Upper lobe of left lung (tissue), 6 donors: ENCODE measurements around the gene KIF18B. TPM values are rescaled to one million over a fixed set of nuclear protein-coding genes. Genes with fewer than 3 reads are reported as not detected.

ENCODE experiments used
- ATAC-seq, 2 donors: fragments of 200-7000 bp; cut with Tn5 transposase; one replicate each; pipeline ENCODE4 v1.9.1; 2022; ENCODE audit warnings: mild to moderate bottlenecking in 2 of 2, moderate library complexity in 2 of 2; ENCODE audit not compliant: low FRiP score in 2 of 2
- DNase-seq, 2 donors: peaks; one replicate each; pipeline ENCODE4 v3.0.0-alpha.2; 2019 to 2020
- H3K27ac ChIP-seq, 4 donors: fragments of 200-600 bp; sonication (generic); one replicate each; pipeline ENCODE4 v1.5.1; 2016 to 2019
- H3K27me3 ChIP-seq, 4 donors: fragments of 200-600 bp; sonication (generic); one replicate each; pipeline ENCODE4 v1.5.1; 2017 to 2019
- H3K36me3 ChIP-seq, 4 donors: fragments of 200-600 bp; sonication (generic); one replicate each; pipeline ENCODE4 v1.5.1; 2016 to 2019
- H3K4me1 ChIP-seq, 4 donors: fragments of 200-600 bp; sonication (generic); one replicate each; pipeline ENCODE4 v1.5.1; 2018 to 2019
- H3K4me3 ChIP-seq, 4 donors: fragments of 200-600 bp; sonication (generic); one replicate each; pipeline ENCODE4 v1.5.1; 2017 to 2019; ENCODE audit warnings: mild to moderate bottlenecking in 2 of 4, moderate library complexity in 1 of 4
- H3K9me3 ChIP-seq, 4 donors: fragments of 200-600 bp; sonication (generic); one replicate each; pipeline ENCODE4 v1.5.1; 2018 to 2019
- CTCF ChIP-seq, 6 experiments: fragments of 450-650 bp in 4 of 6; fragments of 200-600 bp in 2 of 6; sonication (generic) in 2 of 6; IDR thresholded peaks; one replicate each; pipeline ENCODE4 v1.5.1; 2016 to 2019; ENCODE audit warnings: antibody characterized with exemption in 6 of 6
- EP300 ChIP-seq, 4 donors: sonication (generic); formaldehyde crosslinking; IDR thresholded peaks; one replicate each; pipeline ENCODE4 v1.5.1; 2017; ENCODE audit warnings: antibody characterized with exemption in 4 of 4, control low read depth in 2 of 4
- POLR2A ChIP-seq, 4 donors: fragments of 450-650 bp; IDR thresholded peaks; one replicate each; pipeline ENCODE4 v1.5.1; 2016 to 2017; ENCODE audit warnings: antibody characterized with exemption in 4 of 4, mild to moderate bottlenecking in 2 of 4
- POLR2AphosphoS5 ChIP-seq, 2 donors: sonication (generic); formaldehyde crosslinking; IDR thresholded peaks; one replicate each; pipeline ENCODE4 v1.5.1; 2017; ENCODE audit warnings: antibody characterized with exemption in 2 of 2
- WGBS, 2 donors: methylation state at CpG; one replicate each; pipeline ENCODE4 v1.1.5; 2017 to 2018; 5-methylcytosine and 5-hydroxymethylcytosine counted together
- total RNA-seq, 6 donors: library from RNA; depleted of rRNA in 4 of 6; stranded (reverse); fragments of >200 nt in 4 of 6; gene quantifications; one replicate each; pipeline versions ENCODE4 v1.1.0 to v1.2.1, GENCODE V29; 2016 to 2021
- donor health status: DM: no; HTN: no; CAD: no; lungs with moderate emphysema.
- donor health status: DM: no; HTN: yes; CAD: no; lungs with severe emphysema.

KIF18B gene
- total RNA-seq, 6 donors from 2014 or later: 0.49 to 2.9 (median 1.3) TPM

GRCh38 chr17:44907729-44908470, 39.7 kb downstream of the KIF18B start:
- peaks cover 0 to 7% (median 3%) of the 10 kb centered on the region in 4 donors for H3K27me3 ChIP-seq
- no peak for TF ChIP-seq POLR2A (IDR thresholded peaks at IDR 0.05)
- TF ChIP-seq CTCF (IDR thresholded peaks at IDR 0.05): no peak
- no peak for TF ChIP-seq EP300 (IDR thresholded peaks at IDR 0.05)
- TF ChIP-seq POLR2AphosphoS5 (IDR thresholded peaks at IDR 0.05): no peak
- ATAC-seq: no peak
- H3K4me3 ChIP-seq: no peak overlapping the region
- peaks cover 9 to 16% (median 11%) of the 10 kb centered on the region in 4 donors for H3K4me1 ChIP-seq
- H3K9me3 ChIP-seq: no peaks in the 10 kb centered on the region
- no peaks in the 10 kb centered on the region for H3K36me3 ChIP-seq
- no peak overlapping the region for H3K27ac ChIP-seq
- no peak for DNase-seq
- whole genome bisulfite sequencing, 2 donors: 87 to 98% methylated on average over 5 to 11 of the region's 11 CpGs

GRCh38 chr17:44906763-44907728, 40.5 kb downstream of the KIF18B start:
- Histone ChIP-seq H3K27ac (no peak overlapping the region), H3K27me3 (peaks cover 0 to 7% (median 1%) of the 10 kb centered on the region in 4 donors), H3K4me3 (no peak overlapping the region), H3K36me3 (no peaks in the 10 kb centered on the region), H3K4me1 (peaks cover 9 to 16% (median 11%) of the 10 kb centered on the region in 4 donors), H3K9me3 (no peaks in the 10 kb centered on the region)
- 67 to 74% methylated on average over 8 to 18 of the region's 18 CpGs for WGBS, 2 donors
- ATAC-seq: no peak
- no peak for TF ChIP-seq CTCF (IDR thresholded peaks at IDR 0.05)
- TF ChIP-seq EP300 (IDR thresholded peaks at IDR 0.05): no peak
- no peak for TF ChIP-seq POLR2AphosphoS5 (IDR thresholded peaks at IDR 0.05)
- TF ChIP-seq POLR2A (IDR thresholded peaks at IDR 0.05): no peak
- DNase-seq: no peak

GRCh38 chr17:44906010-44906646, 41.4 kb downstream of the KIF18B start:
- Histone ChIP-seq H3K27ac (no peak overlapping the region), H3K9me3 (no peaks in the 10 kb centered on the region), H3K4me3 (no peak overlapping the region), H3K36me3 (no peaks in the 10 kb centered on the region), H3K4me1 (peaks cover 3 to 11% (median 4%) of the 10 kb centered on the region in 4 donors), H3K27me3 (no peaks in the 10 kb centered on the region)
- 68 to 73% methylated on average over 9 to 10 of the region's 10 CpGs for WGBS, 2 donors
- ATAC-seq (peak in 1 of 2 donors; percentile 48), DNase-seq (peak in 1 of 2 donors; percentile 51)
- TF ChIP-seq EP300 (IDR thresholded peaks at IDR 0.05) (no peak), POLR2AphosphoS5 (IDR thresholded peaks at IDR 0.05) (peak in 1 of 2 donors; percentile 21)

- TF ChIP-seq POLR2A (IDR thresholded peaks at IDR 0.05): no peak
- TF ChIP-seq POLR2AphosphoS5 (IDR thresholded peaks at IDR 0.05): no peak
- TF ChIP-seq CTCF (IDR thresholded peaks at IDR 0.05): no peak
- TF ChIP-seq EP300 (IDR thresholded peaks at IDR 0.05): no peak
- ATAC-seq (no peak), DNase-seq (no peak)
- no peak overlapping the region for H3K27ac ChIP-seq
- H3K9me3 ChIP-seq: no peaks in the 10 kb centered on the region
- no peaks in the 10 kb centered on the region for H3K27me3 ChIP-seq
- peaks cover 6 to 13% (median 7%) of the 10 kb centered on the region in 4 donors for H3K4me1 ChIP-seq
- 85 to 87% methylated on average over 8 to 9 of the region's 9 CpGs for whole genome bisulfite sequencing, 2 donors
- H3K36me3 ChIP-seq: no peaks in the 10 kb centered on the region
- no peak overlapping the region for H3K4me3 ChIP-seq
These were observed 42.3 kb downstream of the KIF18B start for GRCh38 chr17:44905006-44906000.
